OCI-LY7 (cell line): Measurements from ENCODE around the gene ZNF879. TPM values are rescaled to one million over a fixed set of nuclear protein-coding genes. Genes with fewer than 3 reads are reported as not detected.

ENCODE experiments used
- BruUV-seq: library from RNA; stranded (reverse); fragments of 400-500 nt; replicated peaks from 2 replicates; lab custom pipeline; 2021; lab: Mats Ljungman, UMichigan
- CTCF ChIA-PET: fragments of 300-600 bp; sonication (Branson Sonifier 250); formaldehyde crosslinking; loops from one replicate; lab custom pipeline; 2022; ENCODE audit warnings: antibody characterized with exemption; ENCODE audit not compliant: unreplicated experiment; lab: Charles Lee
- POLR2A ChIA-PET: fragments of 300-600 bp; sonication (Branson Sonifier 250); formaldehyde crosslinking; loops from one replicate; lab custom pipeline; 2022; ENCODE audit warnings: antibody characterized with exemption; lab: Charles Lee
- DNase-seq: peaks from one replicate; pipeline ENCODE4 v3.0.0-alpha.2; 2015; ENCODE audit warnings: low spot score
- H2AFZ ChIP-seq: fragments of 200-600 bp; sonication (generic), shearing (Covaris generic); 2 replicates; pipeline ENCODE4 v1.6.1; 2014; ENCODE audit warnings: mild to moderate bottlenecking, antibody characterized with exemption, low read length, moderate library complexity
- H3K27ac ChIP-seq: fragments of 200-600 bp; sonication (generic); 2 replicates; pipeline ENCODE4 v1.5.1; 2014; ENCODE audit warnings: mixed run types, low read depth, mild to moderate bottlenecking, moderate library complexity, low read length, inconsistent platforms; ENCODE audit not compliant: poor library complexity, severe bottlenecking
- H3K36me3 ChIP-seq: fragments of 200-600 bp; sonication (generic); 2 replicates; pipeline ENCODE4 v1.6.1; 2014; ENCODE audit warnings: mild to moderate bottlenecking, antibody characterized with exemption, low read length, moderate library complexity, mixed read lengths; ENCODE audit not compliant: insufficient read depth
- H3K4me1 ChIP-seq: fragments of 200-600 bp; sonication (generic); 2 replicates; pipeline ENCODE4 v1.5.1; 2014; ENCODE audit warnings: mild to moderate bottlenecking, low read length; ENCODE audit not compliant: insufficient read depth, poor library complexity, severe bottlenecking
- H3K4me2 ChIP-seq: fragments of 200-600 bp; sonication (generic); 2 replicates; pipeline ENCODE4 v1.6.1; 2014; ENCODE audit warnings: mild to moderate bottlenecking, low read length
- H3K4me3 ChIP-seq: fragments of 200-600 bp; sonication (generic); 2 replicates; pipeline ENCODE4 v1.5.1; 2014; ENCODE audit warnings: mild to moderate bottlenecking, low read depth, low read length; ENCODE audit not compliant: poor library complexity, severe bottlenecking
- H3K79me2 ChIP-seq: fragments of 200-600 bp; sonication (generic); 2 replicates; pipeline ENCODE4 v1.6.1; 2016; ENCODE audit warnings: low read depth, mild to moderate bottlenecking, low read length, moderate library complexity, mixed read lengths; ENCODE audit not compliant: insufficient read depth
- H3K9me2 ChIP-seq: fragments of 200-600 bp; sonication (generic); 2 replicates; pipeline ENCODE4 v1.6.1; 2016; ENCODE audit warnings: mild to moderate bottlenecking, low read length, mixed read lengths; ENCODE audit not compliant: insufficient read depth
- H3K9me3 ChIP-seq: fragments of 200-600 bp; sonication (generic); 2 replicates; pipeline ENCODE4 v1.6.1; 2014; ENCODE audit warnings: mild to moderate bottlenecking, mixed run types, low read length, mixed read lengths
- H4K20me1 ChIP-seq: fragments of 200-600 bp; sonication (generic); 2 replicates; pipeline ENCODE4 v1.6.1; 2014; ENCODE audit warnings: mild to moderate bottlenecking, antibody characterized with exemption, low read length, moderate library complexity, mixed read lengths; ENCODE audit not compliant: insufficient read depth
- CTCF ChIP-seq: fragments of 200-600 bp; sonication (generic); conservative IDR thresholded peaks from 2 replicates; pipeline ENCODE4 v1.5.1; 2014; ENCODE audit warnings: mild to moderate bottlenecking, antibody characterized with exemption, low read length, moderate library complexity, mixed read lengths
- EZH2phosphoT487 ChIP-seq: fragments of 200-600 bp; sonication (generic); IDR thresholded peaks from 2 replicates; pipeline ENCODE4 v1.6.1; 2018; ENCODE audit warnings: low read depth, borderline replicate concordance, mild to moderate bottlenecking, mixed run types, antibody characterized with exemption, low read length, moderate library complexity, mixed read lengths
- intact Hi-C: fragments of 100-400 bp; cut with micrococcal nuclease; formaldehyde crosslinking; loops from one replicate; pipeline ENCODE4 v1.10.0; 2022; ENCODE audit not compliant: unreplicated experiment
- total RNA-seq, 2 experiments: library from RNA; depleted of rRNA in 1 of 2; stranded (reverse); fragments of >200 nt in 1 of 2; shearing (Covaris generic) in 1 of 2; gene quantifications; 2 replicates each; pipeline ENCODE4 v1.2.3, GENCODE V29; 2014 to 2022

The ZNF879 gene
- total RNA-seq, 2 experiments from 2014 or later = 0.55 to 1.3 TPM

- CTCF ChIA-PET = no interaction called here
These were observed 32.2 kb downstream of the ZNF879 start for GRCh38 chr5:179055841-179056240.

GRCh38 chr5:179060116-179061008 lies 36.8 kb downstream of the ZNF879 start, which contains the start of gene ZNF354C:
Gene ZNF354C (plus strand): TSS chr5:179060373. CDS start chr5:179062069, 1,696 bp downstream.
- no TSS peak for BruUV-seq

More at GRCh38 chr5:179055841-179056240, 32.2 kb downstream of the ZNF879 start:
- H3K4me1 ChIP-seq = no peaks in the 10 kb centered on the region
- H3K79me2 ChIP-seq = no peaks in the 10 kb centered on the region
- no peak overlapping the region for H3K4me2 ChIP-seq
- POLR2A ChIA-PET = no interaction called here
- intact Hi-C loops = no loop called here
- no peak overlapping the region for H3K4me3 ChIP-seq
- no peaks in the 10 kb centered on the region for H4K20me1 ChIP-seq
- H3K27ac ChIP-seq = no peak overlapping the region
- DNase-seq = no peak
- no peaks in the 10 kb centered on the region for H3K9me2 ChIP-seq
- H2AFZ ChIP-seq = no peak overlapping the region
- no peaks in the 10 kb centered on the region for H3K9me3 ChIP-seq
- H3K36me3 ChIP-seq = no peaks in the 10 kb centered on the region
- no peak for TF ChIP-seq EZH2phosphoT487
- no peak for TF ChIP-seq CTCF
- BruUV-seq = no TSS peak

More at GRCh38 chr5:179060116-179061008, 36.8 kb downstream of the ZNF879 start, which contains the start of gene ZNF354C:
- H3K36me3 ChIP-seq = no peaks in the 10 kb centered on the region
- H3K27ac ChIP-seq = no peak within 1 kb of the TSS
- H3K4me1 ChIP-seq = no peaks in the 10 kb centered on the region
- H3K79me2 ChIP-seq = no peaks in the 10 kb centered on the region
- no peak for DNase-seq
- H2AFZ ChIP-seq = no peak within 1 kb of the TSS
- no peaks in the 10 kb centered on the region for H3K9me3 ChIP-seq
- POLR2A ChIA-PET = no interaction called here
- intact Hi-C loops = no loop called here
- H3K4me3 ChIP-seq = no peak within 1 kb of the TSS
- TF ChIP-seq CTCF (no peak), EZH2phosphoT487 (no peak)
- no peak within 1 kb of the TSS for H3K4me2 ChIP-seq
- CTCF ChIA-PET = no interaction called here
- no peaks in the 10 kb centered on the region for H3K9me2 ChIP-seq
- H4K20me1 ChIP-seq = no peaks in the 10 kb centered on the region
